ENCODE measurements around the gene MXI1. TPM values are rescaled to one million over a fixed set of nuclear protein-coding genes. Genes with fewer than 3 reads are reported as not detected.
"Not testable (repeated sequence)": the region's sequence is repeated elsewhere in the genome, so short reads cannot be mapped to it uniquely, and the experiment has no call there.

MXI1 gene
- total and polyA plus RNA-seq, 9 donors = 17.1 to 25.2 (median 20.5) TPM

DNA sequence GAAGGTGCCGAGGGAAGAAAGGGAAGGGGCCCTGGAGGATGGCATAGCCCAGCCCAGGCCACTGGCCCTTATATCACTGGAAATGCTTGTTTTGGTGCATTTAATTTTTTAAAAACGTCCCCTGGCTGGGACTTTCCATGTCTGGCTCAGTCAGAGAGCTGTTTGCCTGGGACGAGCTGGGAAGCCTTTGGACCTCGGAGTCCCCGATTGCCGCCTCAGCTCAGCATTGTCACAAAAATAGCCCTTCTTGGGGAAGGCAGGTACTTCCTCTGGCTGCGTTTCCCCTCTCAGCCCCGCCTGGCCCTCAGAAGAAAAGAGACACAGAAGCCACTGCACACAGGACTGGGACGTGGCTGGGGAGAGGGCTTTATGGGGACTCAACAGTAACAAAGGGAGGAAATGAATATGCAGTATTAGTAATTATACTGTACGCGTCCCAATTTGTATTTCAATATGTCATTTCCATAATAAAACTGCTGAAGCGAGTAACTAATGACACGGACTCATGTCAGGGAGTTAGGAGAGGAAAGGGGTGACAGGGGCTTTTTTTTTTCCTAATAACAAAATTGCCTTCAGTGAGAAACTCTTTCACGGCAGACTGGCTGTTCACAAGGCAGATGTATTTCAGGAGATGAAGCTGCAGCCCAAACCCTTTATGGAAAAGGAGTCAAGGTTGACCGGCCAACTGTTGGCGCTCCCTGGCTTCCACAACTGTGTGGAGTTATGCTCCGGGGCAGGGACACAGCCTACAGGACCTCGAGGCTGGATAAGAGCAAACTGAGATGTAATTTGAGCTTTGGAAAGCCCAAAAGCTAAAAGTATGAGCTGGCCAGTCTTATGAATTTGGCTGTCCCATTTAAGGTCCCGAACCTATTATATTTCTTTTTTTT lies 31.0 kb upstream of the MXI1 start:
- no peaks in the 10 kb centered on the region for H3K27me3 ChIP-seq (ENCODE audit: control insufficient read depth, insufficient read depth, low read length)
- H3K27ac ChIP-seq (ENCODE audit: low read length) = peak overlapping the region; percentile 38
- 36% methylated on average over 8 of the region's 19 CpGs for WGBS (ENCODE audit: insufficient coverage)

DNA sequence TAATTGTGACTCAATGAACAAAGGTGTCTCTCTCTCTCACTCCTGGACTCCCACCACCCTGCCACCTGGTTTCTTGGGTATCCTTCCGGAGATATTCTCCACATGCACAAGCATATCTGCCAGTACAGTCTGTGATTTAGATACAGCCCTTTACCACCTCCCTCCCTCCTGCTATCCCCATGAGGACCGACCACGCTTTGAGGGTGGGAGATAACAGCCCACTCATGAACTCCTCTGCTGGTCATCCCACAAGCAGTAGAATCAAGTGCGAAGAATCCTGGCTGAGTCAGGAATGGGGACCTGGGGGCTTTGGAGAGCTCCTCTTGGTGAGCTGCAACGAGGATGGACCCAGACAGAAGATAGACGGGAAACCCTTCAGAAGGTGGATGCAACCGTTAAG lies 28.2 kb upstream of the MXI1 start:
- DNase-seq = no peak
- Histone ChIP-seq H3K27me3 (ENCODE audit: control insufficient read depth, insufficient read depth, low read length) (no peaks in the 10 kb centered on the region), H3K4me1 (ENCODE audit: control insufficient read depth, insufficient read depth, low read length) (peaks cover 2% of the 10 kb centered on the region), H3K4me3 (ENCODE audit: low read length) (no peak overlapping the region), H3K36me3 (ENCODE audit: control insufficient read depth, insufficient read depth, low read length) (no peaks in the 10 kb centered on the region), H3K9me3 (replicated peaks; ENCODE audit: control insufficient read depth, low read depth, low read length) (no peaks in the 10 kb centered on the region), H3K27ac (ENCODE audit: low read length) (no peak overlapping the region)
- 69% methylated on average over 4 of the region's 7 CpGs for WGBS (ENCODE audit: insufficient coverage)

More for the DNA sequence above, 31.0 kb upstream of the MXI1 start:
- Histone ChIP-seq H3K9me3 (replicated peaks; ENCODE audit: control insufficient read depth, low read depth, low read length) (no peaks in the 10 kb centered on the region), H3K36me3 (ENCODE audit: control insufficient read depth, insufficient read depth, low read length) (no peaks in the 10 kb centered on the region), H3K4me3 (ENCODE audit: low read length) (no peak overlapping the region), H3K4me1 (ENCODE audit: control insufficient read depth, insufficient read depth, low read length) (peaks cover 2% of the 10 kb centered on the region)
- DNase-seq = peak; percentile 14

DNA sequence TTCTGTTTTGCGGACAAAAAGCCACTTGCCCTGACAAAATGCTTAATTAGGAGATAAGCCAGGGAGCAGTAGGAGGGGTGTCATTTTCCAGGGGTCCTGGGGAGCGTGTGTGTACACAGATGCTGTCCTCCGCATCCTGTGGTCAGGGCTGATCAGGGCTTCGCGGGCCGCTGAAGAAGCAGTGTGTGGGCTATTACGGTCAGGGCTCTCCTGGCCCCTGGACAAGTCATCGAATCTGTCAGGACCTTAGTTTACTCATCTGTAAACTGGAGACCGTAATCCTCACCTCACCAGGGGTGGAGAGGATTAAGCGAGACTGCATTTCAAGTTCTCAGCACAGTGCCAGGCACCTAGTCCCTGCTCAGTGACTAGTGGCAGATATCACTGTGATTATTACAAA lies 26.0 kb upstream of the MXI1 start:
- no peaks in the 10 kb centered on the region for H3K36me3 ChIP-seq (ENCODE audit: control insufficient read depth, insufficient read depth, low read length)
- no peaks in the 10 kb centered on the region for H3K4me1 ChIP-seq (ENCODE audit: control insufficient read depth, insufficient read depth, low read length)
- H3K27ac ChIP-seq (ENCODE audit: low read length) = no peak overlapping the region
- DNase-seq = no peak
- no peaks in the 10 kb centered on the region for H3K27me3 ChIP-seq (ENCODE audit: control insufficient read depth, insufficient read depth, low read length)
- H3K4me3 ChIP-seq (ENCODE audit: low read length) = no peak overlapping the region
- 85% methylated on average over 4 of the region's 10 CpGs for WGBS (ENCODE audit: insufficient coverage)
- H3K9me3 ChIP-seq (replicated peaks; ENCODE audit: control insufficient read depth, low read depth, low read length) = no peaks in the 10 kb centered on the region

DNA sequence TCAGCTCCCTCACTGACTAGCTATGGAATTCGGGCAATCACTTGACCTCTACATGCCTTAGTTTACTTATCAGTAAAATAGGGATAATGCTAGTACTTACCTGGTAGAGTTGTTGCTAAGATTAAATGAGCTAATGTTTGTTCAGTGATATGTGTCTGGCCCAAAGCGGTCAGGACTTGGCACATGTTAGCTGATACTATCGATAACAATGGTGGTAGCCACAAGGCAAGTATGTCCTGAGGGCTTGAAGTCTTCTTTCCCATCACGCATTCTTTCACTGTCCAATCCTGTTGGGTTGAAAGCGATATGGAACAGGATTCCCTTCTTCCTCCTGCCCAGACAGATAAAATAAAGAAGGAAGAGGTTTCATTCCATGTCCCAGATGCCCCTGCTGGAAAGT lies 25.5 kb upstream of the MXI1 start:
- 90% methylated on average over 2 of the region's 5 CpGs for WGBS (ENCODE audit: insufficient coverage)
- H3K27me3 ChIP-seq (ENCODE audit: control insufficient read depth, insufficient read depth, low read length) = no peaks in the 10 kb centered on the region
- H3K9me3 ChIP-seq (replicated peaks; ENCODE audit: control insufficient read depth, low read depth, low read length) = no peaks in the 10 kb centered on the region
- no peak overlapping the region for H3K4me3 ChIP-seq (ENCODE audit: low read length)
- no peak for DNase-seq
- no peaks in the 10 kb centered on the region for H3K36me3 ChIP-seq (ENCODE audit: control insufficient read depth, insufficient read depth, low read length)
- H3K4me1 ChIP-seq (ENCODE audit: control insufficient read depth, insufficient read depth, low read length) = no peaks in the 10 kb centered on the region
- H3K27ac ChIP-seq (ENCODE audit: low read length) = no peak overlapping the region

DNA sequence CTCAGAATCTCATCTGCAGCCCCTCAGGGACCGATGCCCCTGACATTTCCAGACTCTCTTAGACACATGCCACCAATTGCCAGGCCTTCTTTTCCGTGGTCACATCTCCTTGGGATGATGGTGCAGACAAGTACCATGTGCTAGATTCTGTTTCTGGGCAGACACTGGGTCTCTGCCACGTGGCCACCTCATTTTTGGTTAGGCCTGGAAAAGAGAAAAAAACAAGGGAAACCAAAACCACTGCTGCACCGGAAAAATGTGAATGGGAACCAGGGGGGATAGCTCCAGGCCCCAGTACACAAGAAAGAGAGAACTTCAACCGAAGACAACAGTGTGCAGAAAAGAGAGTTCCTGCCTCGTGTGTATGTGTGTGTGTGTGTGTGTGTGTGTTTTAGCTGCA lies 23.0 kb upstream of the MXI1 start:
- 76% methylated on average over 2 of the region's 6 CpGs for WGBS (ENCODE audit: insufficient coverage)
- H3K4me3 ChIP-seq (ENCODE audit: low read length) = no peak overlapping the region
- DNase-seq = no peak
- no peak overlapping the region for H3K27ac ChIP-seq (ENCODE audit: low read length)
- no peaks in the 10 kb centered on the region for H3K36me3 ChIP-seq (ENCODE audit: control insufficient read depth, insufficient read depth, low read length)
- no peaks in the 10 kb centered on the region for H3K4me1 ChIP-seq (ENCODE audit: control insufficient read depth, insufficient read depth, low read length)
- no peaks in the 10 kb centered on the region for H3K9me3 ChIP-seq (replicated peaks; ENCODE audit: control insufficient read depth, low read depth, low read length)
- no peaks in the 10 kb centered on the region for H3K27me3 ChIP-seq (ENCODE audit: control insufficient read depth, insufficient read depth, low read length)

DNA sequence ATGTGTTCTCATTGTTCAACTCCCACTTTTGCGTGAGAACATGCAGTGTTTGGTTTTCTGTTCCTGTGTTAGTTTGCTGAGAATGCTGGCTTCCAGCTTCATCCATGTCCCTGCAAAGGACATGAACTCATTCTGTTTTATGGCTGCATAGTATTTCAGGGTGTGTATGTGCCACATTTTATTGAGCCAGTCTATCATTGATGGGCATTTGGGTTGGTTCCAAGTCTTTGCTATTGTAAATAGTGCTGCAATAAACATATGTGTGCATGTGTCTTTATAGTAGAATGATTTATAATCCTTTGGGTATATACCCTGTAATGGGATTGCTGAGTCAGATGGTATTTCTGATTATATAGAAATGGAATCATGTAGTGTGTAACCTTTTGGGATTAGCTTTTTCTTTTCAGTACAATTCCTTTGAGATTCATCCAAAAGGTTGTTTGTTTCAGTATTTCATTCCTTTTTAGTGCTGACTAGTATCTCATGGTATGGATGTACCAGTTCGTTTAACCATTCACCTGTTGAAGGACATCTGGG lies 21.7 kb upstream of the MXI1 start:
- H3K4me3 ChIP-seq (ENCODE audit: low read length); H3K4me1 ChIP-seq (ENCODE audit: control insufficient read depth, insufficient read depth, low read length); H3K27me3 ChIP-seq (ENCODE audit: control insufficient read depth, insufficient read depth, low read length); H3K36me3 ChIP-seq (ENCODE audit: control insufficient read depth, insufficient read depth, low read length); DNase-seq; H3K27ac ChIP-seq (ENCODE audit: low read length); H3K9me3 ChIP-seq (replicated peaks; ENCODE audit: control insufficient read depth, low read depth, low read length): not testable (repeated sequence)
- no CpG with 5 or more reads among the region's 2 CpGs for WGBS (ENCODE audit: insufficient coverage)

DNA sequence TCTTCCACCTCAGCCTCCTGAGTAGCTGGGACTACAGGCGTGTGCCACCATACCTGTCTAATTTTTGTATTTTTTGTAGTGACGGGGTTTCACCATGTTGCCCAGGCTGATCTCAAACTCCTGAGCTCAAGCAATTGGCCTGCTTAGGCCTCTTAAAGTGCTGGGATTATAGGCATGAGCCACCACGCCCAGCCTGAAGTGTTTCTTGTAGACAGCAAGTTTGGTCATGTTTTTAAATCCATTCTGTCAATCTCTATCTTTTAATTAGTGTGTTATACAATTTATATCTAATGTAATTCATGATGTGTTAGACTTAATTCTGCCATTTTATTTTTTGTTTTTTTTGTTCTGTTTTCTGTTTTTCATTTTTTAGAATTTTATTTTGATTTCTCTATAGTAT lies 17.2 kb upstream of the MXI1 start:
- no peak overlapping the region for H3K4me3 ChIP-seq (ENCODE audit: low read length)
- DNase-seq = no peak
- WGBS (ENCODE audit: insufficient coverage) = no CpG with 5 or more reads among the region's 3 CpGs
- H3K27ac ChIP-seq (ENCODE audit: low read length) = no peak overlapping the region
- H3K27me3 ChIP-seq (ENCODE audit: control insufficient read depth, insufficient read depth, low read length) = no peaks in the 10 kb centered on the region
- H3K36me3 ChIP-seq (ENCODE audit: control insufficient read depth, insufficient read depth, low read length) = no peaks in the 10 kb centered on the region
- H3K9me3 ChIP-seq (replicated peaks; ENCODE audit: control insufficient read depth, low read depth, low read length) = no peaks in the 10 kb centered on the region
- H3K4me1 ChIP-seq (ENCODE audit: control insufficient read depth, insufficient read depth, low read length) = no peaks in the 10 kb centered on the region

DNA sequence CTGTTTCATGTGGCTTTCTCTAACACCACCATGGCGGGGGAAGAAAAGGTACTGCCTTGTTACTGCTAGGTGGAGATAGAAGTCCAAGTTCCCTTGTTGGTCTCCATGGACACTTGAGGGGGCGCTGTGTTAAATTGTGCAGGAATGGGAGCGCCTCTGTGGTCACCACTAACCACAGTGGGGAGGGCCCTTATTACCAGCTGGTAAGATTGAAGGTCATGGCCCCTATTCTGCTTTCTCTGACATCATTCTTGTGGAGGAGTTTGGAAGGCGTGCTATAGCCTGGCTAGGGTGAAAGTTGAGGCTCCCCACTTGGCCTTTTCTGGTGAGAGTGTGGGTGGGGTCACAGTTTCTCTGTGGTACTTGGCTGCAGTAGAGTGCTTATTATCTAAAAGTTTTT lies 14.9 kb upstream of the MXI1 start:
- Histone ChIP-seq H3K27ac (ENCODE audit: low read length) (no peak overlapping the region), H3K27me3 (ENCODE audit: control insufficient read depth, insufficient read depth, low read length) (no peaks in the 10 kb centered on the region), H3K36me3 (ENCODE audit: control insufficient read depth, insufficient read depth, low read length) (no peaks in the 10 kb centered on the region), H3K9me3 (replicated peaks; ENCODE audit: control insufficient read depth, low read depth, low read length) (no peaks in the 10 kb centered on the region), H3K4me1 (ENCODE audit: control insufficient read depth, insufficient read depth, low read length) (no peaks in the 10 kb centered on the region), H3K4me3 (ENCODE audit: low read length) (no peak overlapping the region)
- 67% methylated on average over 3 of the region's 4 CpGs for WGBS (ENCODE audit: insufficient coverage)
- DNase-seq = no peak

DNA sequence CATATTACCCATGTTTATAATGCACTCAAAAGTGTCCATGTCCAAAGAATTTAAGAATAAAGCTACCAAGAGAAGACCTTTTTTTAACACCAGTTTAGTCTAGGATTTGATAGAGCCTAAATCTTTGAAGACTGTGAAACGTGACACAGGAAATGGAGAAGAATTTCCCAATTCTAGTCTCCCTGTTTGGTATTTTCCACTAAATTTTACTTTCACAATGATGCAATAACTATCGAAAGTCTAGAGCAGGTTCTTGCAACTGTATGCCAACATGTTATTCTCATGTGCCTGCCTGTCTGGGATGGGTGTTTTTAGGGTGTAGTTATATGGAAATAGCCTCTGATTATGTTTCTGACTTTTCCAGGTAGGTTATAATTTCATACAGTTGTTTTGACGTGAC lies 6.9 kb upstream of the MXI1 start:
- Histone ChIP-seq H3K4me1 (ENCODE audit: control insufficient read depth, insufficient read depth, low read length) (no peaks in the 10 kb centered on the region), H3K9me3 (replicated peaks; ENCODE audit: control insufficient read depth, low read depth, low read length) (no peaks in the 10 kb centered on the region), H3K36me3 (ENCODE audit: control insufficient read depth, insufficient read depth, low read length) (no peaks in the 10 kb centered on the region), H3K27me3 (ENCODE audit: control insufficient read depth, insufficient read depth, low read length) (peaks cover 7% of the 10 kb centered on the region), H3K27ac (ENCODE audit: low read length) (no peak overlapping the region), H3K4me3 (ENCODE audit: low read length) (no peak overlapping the region)
- DNase-seq = no peak
- WGBS (ENCODE audit: insufficient coverage) = no CpG with 5 or more reads among the region's 3 CpGs

DNA sequence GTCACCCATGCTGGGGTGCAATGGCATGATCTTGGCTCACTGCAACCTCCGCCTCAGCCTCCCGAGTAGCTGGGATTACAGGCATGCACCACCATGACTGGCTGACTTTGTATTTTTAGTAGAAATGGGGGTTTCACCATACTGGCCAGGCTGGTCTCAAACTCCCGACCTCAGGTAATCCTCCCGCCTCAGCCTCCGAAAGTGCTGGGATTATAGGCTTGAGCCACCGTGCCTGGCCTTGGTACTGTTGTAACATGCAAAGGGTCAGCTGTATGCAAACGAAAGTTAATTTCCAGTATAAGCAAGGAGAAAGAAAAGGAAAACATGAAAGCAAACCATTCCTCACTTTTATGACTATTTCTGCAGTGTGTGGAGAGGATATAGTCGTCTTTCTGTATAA lies 6.4 kb upstream of the MXI1 start:
- H3K4me3 ChIP-seq (ENCODE audit: low read length); H3K36me3 ChIP-seq (ENCODE audit: control insufficient read depth, insufficient read depth, low read length); H3K4me1 ChIP-seq (ENCODE audit: control insufficient read depth, insufficient read depth, low read length); H3K27me3 ChIP-seq (ENCODE audit: control insufficient read depth, insufficient read depth, low read length); H3K9me3 ChIP-seq (replicated peaks; ENCODE audit: control insufficient read depth, low read depth, low read length); DNase-seq; H3K27ac ChIP-seq (ENCODE audit: low read length): not testable (repeated sequence)
- WGBS (ENCODE audit: insufficient coverage) = 94% methylated on average over 6 of the region's 8 CpGs
